NCI-H526 treated with DMSO at 0.1 percent for 48 hours (cell line): Measurements from ENCODE around the gene CHMP2A.

Source experiments
- DNase-seq: peaks from one replicate; lab custom pipeline; 2025; lab: John Stamatoyannopoulos, UW

CHMP2A gene

GRCh38 chr19:58569943-58570670, 15.2 kb upstream of the CHMP2A start:
- DNase-seq, result no peak

- DNase-seq, result no peak
Measured at GRCh38 chr19:58569191-58569942, 14.5 kb upstream of the CHMP2A start.

- no peak for DNase-seq
Measured at GRCh38 chr19:58568453-58569130, 13.7 kb upstream of the CHMP2A start.

GRCh38 chr19:58566989-58567388, 12.1 kb upstream of the CHMP2A start:
- no peak for DNase-seq

GRCh38 chr19:58563823-58564222, 8.9 kb upstream of the CHMP2A start:
- DNase-seq, result no peak

- DNase-seq, result no peak
Measured at GRCh38 chr19:58563034-58563573, 8.2 kb upstream of the CHMP2A start.

- DNase-seq, result no peak
Measured at GRCh38 chr19:58562122-58563033, 7.5 kb upstream of the CHMP2A start.

GRCh38 chr19:58561373-58562121, 6.6 kb upstream of the CHMP2A start:
- DNase-seq, result no peak

GRCh38 chr19:58560921-58561320, 6.0 kb upstream of the CHMP2A start:
- DNase-seq, result no peak

GRCh38 chr19:58560007-58560887, 5.3 kb upstream of the CHMP2A start:
- DNase-seq, result no peak

- DNase-seq, result no peak
Measured at GRCh38 chr19:58559275-58560006, 4.5 kb upstream of the CHMP2A start.

GRCh38 chr19:58558623-58559274, 3.8 kb upstream of the CHMP2A start:
- no peak for DNase-seq

GRCh38 chr19:58558066-58558622, 3.2 kb upstream of the CHMP2A start, which contains the start of gene UBE2M:
Gene UBE2M (minus strand): TSS chr19:58558611. CDS start chr19:58558381, 230 bp downstream.
- DNase-seq, result no peak

GRCh38 chr19:58557221-58558065, 2.5 kb upstream of the CHMP2A start:
- DNase-seq, result no peak

GRCh38 chr19:58556622-58557220, 1.8 kb upstream of the CHMP2A start:
- DNase-seq, result no peak

GRCh38 chr19:58555920-58556621, 1.2 kb upstream of the CHMP2A start:
- no peak for DNase-seq
